Thyroid gland (tissue), 4 donors: ENCODE measurements around the gene NPW.

ENCODE experiments used
- POLR2A ChIP-seq, 2 donors: fragments of 450-650 bp; IDR thresholded peaks; one replicate each; pipeline ENCODE4 v1.6.1; 2017; ENCODE audit warnings: antibody characterized with exemption in 2 of 2, mild to moderate bottlenecking in 2 of 2, moderate library complexity in 1 of 2
- TF ChIP-seq, protein P1 (sequence below), 6 experiments: fragments of 200-600 bp in 3 of 6; fragments of 450-650 bp in 3 of 6; sonication (generic) in 3 of 6; IDR thresholded peaks; one replicate each; pipeline ENCODE4 v1.5.1; 2016 to 2019; ENCODE audit warnings: antibody characterized with exemption in 6 of 6, mild to moderate bottlenecking in 2 of 6, inconsistent platforms in 1 of 6, moderate library complexity in 1 of 6

DNA sequence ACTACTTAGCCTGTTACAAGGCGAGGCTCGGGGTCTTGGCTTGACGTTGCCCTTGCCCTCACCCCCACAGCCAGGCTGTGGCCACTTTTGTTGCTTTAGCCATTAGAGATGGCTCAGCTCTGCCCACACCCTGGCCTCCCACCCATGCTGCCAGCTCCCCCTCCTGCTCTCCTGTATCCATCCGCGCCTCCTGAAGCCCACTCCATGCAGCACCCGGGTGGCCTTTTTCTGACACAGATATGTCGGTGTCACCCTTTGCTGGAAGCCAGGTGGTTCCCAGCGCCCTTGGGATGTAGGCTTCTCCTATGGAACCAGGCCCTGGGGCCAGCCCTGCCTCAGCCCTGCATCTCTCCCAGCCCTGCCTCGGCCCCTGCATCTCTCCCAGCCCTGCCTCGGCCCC is 37.9 kb downstream of the NPW start:
- TF ChIP-seq, protein P1, sequence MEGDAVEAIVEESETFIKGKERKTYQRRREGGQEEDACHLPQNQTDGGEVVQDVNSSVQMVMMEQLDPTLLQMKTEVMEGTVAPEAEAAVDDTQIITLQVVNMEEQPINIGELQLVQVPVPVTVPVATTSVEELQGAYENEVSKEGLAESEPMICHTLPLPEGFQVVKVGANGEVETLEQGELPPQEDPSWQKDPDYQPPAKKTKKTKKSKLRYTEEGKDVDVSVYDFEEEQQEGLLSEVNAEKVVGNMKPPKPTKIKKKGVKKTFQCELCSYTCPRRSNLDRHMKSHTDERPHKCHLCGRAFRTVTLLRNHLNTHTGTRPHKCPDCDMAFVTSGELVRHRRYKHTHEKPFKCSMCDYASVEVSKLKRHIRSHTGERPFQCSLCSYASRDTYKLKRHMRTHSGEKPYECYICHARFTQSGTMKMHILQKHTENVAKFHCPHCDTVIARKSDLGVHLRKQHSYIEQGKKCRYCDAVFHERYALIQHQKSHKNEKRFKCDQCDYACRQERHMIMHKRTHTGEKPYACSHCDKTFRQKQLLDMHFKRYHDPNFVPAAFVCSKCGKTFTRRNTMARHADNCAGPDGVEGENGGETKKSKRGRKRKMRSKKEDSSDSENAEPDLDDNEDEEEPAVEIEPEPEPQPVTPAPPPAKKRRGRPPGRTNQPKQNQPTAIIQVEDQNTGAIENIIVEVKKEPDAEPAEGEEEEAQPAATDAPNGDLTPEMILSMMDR (IDR thresholded peaks at IDR 0.05) = peak in 1 of 6 experiments; percentile 23
- no peak for TF ChIP-seq POLR2A (IDR thresholded peaks at IDR 0.05)
